HG02642 (cell line): ENCODE data around the gene SF3B6.
A peak's percentile ranks its signal among the peaks of the same experiment; 100 is the strongest.
"Not testable (repeated sequence)": the region's sequence is repeated elsewhere in the genome, so short reads cannot be mapped to it uniquely, and the experiment has no call there.

Experiments used
- ATAC-seq: cut with Tn5 transposase; IDR thresholded peaks from one replicate; pipeline ENCODE4 v1.9.1; 2021; ENCODE audit warnings: mild to moderate bottlenecking; ENCODE audit not compliant: unreplicated experiment, poor library complexity

SF3B6 gene

DNA sequence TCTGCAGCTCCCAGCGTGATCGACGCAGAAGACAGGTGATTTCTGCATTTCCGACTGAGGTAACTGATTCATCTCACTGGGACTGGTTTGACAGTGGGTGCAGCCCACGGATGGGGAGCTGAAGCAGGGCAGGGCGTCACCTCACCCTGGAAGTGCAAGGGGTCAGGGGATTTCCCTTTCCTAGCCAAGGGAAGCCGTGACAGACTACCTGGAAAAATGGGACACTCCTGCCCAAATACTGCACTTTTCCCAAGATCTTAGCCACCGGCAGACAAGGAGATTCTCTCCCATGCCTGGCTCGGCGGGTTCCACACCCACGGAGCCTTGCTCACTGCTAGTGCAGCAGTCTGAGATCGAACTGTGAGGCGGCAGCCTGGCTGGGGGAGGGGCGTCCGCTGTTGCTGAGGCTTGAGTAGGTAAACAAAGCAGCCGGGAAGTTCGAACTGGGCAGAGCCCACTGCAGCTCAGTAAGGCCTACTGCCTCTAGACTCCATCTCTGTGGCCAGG is 19.1 kb upstream of the SF3B6 start:
- ATAC-seq: not testable (repeated sequence)

DNA sequence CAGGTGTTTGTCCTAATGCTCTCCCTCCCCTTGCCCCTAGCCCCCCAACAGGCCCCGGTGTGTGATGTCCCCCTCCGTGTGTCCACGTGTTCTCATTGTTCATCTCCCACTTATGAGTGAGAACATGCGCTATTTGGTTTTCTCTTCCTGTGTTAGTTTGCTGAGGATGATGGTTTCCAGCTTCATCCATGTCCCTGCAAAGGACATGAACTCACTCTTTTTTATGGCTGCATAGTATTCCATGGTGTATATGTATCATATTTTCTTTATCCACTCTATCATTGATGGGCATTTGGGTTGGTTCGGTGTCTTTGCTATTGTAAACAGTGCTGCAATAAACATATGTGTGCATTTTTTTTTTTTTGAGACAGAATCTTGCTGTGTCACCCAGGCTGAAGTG is 17.1 kb upstream of the SF3B6 start:
- ATAC-seq: not testable (repeated sequence)

DNA sequence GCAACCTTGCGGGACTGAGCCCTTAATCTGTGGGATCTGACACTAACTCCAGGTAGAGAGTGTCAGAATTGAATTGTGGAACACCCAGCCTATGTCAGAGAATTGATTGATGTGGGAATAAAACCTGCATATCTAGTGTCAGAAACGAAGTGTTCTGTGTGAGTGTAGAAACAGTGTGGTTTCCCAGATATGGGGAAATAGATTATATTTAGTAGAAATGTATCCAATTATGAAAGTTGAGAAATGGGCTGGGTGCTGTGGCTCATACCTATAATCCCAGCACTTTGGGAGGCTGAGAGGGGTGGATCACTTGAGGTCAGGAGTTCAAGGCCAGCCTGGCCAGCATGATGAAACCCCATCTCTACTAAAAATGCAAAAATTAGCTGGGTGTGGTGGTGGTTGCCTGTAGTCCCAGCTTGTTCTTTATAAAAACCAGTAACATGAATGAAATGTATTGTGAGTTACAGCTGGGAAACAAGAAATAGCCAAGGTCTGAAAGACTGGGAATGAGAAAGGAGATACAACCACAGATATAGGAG is 12.8 kb upstream of the SF3B6 start:
- no peak for ATAC-seq

DNA sequence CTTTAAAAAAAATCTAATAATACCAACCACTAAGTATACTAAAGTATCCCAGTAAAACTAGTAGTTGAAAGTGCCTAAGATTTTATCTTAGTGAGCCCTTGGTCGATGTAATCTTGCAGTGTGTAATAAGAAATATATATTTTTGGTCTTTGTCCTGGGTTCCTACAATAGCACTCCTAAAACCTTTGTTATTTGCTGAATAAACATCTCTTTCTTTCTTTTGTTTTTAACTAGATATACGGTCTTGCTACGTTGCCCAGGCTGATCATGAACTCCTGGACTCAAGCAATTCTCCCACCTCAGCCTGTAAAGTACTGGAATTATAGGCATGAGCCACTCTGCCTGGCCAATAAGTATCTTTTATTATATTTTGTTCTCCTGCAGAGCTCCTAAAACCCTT is 10.9 kb upstream of the SF3B6 start:
- ATAC-seq: no peak

DNA sequence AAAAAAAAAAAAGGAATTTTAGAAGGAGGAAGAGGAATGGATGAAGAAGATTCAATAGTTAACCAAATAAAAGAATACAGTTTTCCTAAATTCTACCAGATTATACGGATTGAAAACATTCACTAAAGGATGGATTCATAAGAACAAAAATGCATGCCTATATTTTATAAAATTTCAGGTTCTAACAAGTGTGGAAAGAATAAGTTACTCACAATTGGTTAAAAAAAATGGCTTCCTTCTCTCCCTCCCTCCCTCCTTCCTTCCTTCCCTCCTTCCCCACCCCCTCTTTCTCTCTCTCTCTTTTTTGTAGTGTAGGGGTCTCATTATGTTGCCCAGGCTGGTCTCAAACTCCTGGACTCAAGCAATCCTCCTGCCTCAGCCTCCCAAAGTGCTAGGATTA is 10.1 kb upstream of the SF3B6 start:
- ATAC-seq: no peak

DNA sequence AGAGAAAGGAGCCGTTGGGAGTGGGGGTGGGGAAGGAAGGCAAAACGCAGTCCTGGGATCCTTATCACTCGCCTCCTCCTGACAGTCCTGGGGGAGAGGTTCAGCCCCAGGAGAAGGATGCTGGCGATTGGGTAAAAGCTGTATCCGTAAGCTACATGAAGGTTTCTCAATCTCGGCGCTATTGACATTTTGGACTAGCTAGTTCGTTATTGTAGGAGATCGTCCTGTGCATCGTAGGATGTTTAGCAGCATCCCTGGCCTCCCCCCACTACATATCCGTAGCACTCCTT is 9.0 kb upstream of the SF3B6 start:
- no peak for ATAC-seq

DNA sequence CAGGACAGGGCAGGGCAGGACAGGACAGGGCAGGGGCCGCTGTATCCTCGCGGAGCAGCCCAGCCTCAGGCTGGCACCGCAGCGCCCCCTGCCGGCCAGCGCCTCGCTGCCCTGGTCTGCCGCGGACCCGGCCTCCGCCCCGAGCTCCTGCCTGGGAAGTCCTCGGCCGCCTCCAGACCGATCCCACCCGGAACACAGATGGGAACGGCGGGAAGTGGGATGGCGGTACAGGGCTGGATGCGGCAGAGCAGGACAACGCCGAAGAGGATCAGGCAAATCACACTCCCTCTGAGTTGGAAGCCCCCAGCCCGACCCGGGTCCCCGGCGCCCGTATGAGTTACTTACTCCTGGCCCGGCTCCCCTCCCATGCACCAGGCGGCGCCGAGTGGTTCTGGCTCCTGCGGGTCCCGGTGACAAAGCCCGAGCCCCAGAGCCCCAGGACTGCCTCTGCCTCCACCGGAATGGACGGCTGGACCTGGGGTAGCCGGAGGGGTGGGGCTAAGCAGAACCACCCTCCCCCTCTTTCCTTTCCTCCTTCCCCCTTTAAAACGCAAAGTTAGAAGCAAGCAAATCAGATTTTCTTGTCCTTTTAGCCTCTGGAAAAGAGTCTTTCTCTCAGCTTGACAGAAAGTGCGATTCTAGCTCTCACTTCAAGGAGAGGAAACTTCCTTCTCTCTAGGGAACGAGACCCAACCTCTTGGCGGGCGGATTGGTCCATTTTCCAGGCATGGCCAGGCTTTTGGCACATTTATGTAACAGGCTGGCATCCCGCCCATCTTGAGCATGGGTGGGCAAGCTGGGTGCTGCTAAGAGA is 8.5 kb upstream of the SF3B6 start, which contains the start of gene TP53I3:
TP53I3 (minus strand) TSS at position 449 of the 814 bp plus-strand sequence. CDS start 508 bp downstream, outside the sequence.
- peak; percentile 87 for ATAC-seq

DNA sequence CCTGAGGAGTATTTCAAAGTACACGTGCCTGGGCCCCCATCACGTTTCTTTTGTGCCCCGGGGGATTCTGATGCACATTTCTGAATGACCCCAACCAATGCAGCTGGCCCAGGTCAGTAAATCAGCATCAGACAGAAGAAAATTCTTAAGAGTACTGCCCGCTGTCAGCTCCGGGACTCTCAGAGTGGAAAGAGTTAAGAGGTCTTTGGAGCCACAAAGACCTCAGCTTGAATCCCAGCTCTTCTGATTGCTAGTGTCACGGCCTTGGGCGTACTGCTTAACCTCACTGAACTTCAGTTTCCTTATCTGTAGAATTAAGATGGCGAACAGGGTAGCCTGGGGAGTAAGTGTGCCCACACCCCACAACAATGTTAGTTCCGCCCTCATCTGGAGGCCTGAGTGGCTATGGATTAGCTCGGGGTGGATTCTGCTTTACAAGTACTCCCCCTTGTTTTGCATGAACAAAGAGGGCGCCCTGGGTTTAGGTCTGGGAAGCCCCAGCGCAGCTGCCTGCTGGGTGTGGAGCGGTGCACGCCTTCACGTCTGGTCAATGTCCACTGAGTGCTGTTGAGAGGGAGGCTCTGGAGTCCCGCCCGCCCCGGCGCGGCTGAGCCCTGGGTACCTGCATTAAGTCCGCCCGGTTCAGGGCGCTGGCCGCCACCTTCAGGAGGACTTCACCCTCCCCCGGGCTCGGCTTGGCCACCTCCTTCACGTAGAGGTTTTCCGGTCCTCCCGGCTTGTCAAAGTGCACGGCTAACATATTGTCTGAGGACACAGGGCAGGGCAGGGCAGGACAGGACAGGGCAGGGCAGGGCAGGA is 7.7 kb upstream of the SF3B6 start:
- peak; percentile 76 for ATAC-seq

DNA sequence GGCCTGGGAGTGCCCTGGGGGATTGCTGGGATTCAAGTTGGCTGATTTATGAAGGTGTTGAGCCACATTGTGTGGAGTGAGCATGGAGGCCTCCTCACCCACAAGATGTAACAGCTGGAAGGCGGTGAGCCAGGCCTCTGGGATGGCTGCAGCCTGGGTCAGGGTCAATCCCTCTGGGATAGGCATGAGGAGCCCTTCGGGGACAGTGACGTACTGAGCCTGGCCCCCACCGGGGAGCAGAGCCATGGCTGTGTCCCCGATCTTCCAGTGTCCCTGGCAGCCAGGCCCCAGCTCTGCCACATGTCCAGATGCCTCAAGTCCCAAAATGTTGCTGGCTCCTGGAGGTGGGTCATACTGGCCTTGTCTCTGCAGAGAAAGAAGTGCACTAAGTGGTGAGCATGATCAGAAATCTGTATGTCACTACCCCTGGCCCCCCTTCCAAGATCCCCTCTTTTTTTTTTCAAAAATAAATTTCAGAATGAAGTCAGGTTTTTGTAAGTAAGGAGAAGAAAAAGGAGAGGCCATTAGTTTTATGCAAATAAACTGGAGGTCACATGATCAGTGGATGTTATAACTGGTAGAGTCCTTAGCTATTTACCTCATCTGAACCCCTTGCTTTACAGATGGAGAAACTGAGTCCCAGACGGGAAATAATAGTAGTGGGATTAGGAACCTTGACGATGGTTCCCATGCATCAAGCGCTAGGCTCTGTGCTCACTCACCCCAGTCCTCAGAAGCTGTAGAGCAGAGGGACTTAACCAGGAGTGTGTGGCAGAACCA is 6.9 kb upstream of the SF3B6 start:
- no peak for ATAC-seq

DNA sequence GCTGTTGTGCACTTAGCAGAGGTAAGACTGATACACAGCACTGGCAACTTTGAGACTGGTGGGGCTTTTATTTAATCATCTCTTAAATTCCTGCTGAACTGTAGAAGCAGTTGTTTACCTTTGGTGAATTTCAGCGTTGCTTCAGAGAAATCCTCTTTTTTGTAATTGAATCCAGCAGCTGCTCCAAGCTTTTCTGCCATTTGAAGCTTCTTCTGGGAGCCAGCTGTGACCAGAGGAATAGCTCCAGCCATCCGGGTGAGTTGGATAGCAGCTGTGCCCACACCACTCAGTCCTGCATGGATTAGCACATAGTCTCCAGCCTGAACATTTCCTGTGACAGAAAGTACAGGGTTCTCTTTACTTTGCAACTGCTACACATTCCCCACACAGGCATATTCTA is 4.6 kb upstream of the SF3B6 start:
- ATAC-seq: no peak

DNA sequence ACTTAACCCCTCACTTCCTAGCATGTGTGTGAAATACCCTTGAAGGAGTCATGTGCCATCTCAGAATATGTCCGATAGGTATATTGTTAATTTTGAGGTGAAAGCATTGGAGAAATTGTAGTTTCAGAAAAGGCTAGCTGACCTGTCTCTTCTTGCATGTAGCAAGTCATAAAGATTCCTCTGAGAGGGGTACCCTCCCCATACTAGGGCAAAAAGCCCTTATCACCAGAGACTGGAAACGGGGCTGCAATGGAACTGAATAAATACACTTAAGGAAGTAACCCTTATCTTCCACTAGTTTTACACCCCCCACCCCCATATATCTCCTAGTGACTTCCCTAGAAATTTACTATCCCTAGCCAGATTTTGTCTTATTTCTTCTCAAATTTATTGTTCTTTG is 1.8 kb upstream of the SF3B6 start:
- ATAC-seq: no peak

DNA sequence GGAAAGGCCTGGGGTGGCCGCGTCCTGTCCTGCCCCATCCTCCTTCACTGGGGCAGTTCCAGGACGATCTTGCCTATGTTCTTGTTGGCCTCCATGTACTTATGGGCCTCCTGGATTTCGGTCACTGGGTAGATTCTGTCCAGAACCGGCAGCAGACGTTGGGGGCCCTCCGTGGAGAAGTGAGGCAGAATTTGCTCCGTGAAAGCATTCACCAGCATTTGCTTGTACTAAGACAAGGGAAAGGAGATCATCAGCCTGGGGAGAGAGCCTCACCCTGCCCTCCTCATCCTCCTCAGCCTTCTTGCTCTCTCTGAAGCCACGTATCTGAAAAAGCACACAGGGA is 1.4 kb upstream of the SF3B6 start:
- ATAC-seq: no peak

DNA sequence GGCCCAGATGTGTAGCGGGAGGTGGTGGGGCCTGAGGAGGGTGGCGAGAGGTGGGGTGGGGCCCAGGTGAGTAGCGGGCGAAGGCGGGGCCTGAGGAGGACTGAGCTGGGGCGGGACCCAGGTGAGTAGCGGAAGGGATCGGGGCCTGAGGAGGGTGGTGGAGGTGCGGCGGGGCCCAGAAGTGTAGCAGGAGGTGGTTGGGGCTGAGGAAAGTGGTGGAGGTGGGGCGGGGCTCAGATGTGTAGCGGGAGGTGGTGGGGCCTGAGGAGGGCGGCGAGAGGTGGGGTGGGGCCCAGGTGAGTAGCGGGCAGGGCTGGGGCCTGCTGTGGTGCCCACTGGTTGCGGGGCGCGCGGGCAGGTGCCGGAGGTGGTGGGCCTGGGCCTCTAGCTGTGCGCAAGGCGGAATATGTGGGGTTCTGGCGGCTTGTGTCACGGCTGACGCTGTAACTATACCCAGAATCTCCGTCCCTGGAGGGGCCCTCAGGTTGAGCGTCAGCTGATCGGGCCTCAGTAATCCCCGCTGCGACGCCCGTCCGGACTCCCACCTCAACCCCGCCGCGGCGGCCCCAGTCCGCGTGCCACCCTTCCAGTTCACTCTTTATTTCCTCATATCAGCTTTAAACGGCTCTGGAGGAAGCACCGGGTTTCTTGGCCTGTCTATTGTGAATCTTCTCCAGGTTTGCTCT is 866 bp upstream of the SF3B6 start:
- peak; percentile 14 for ATAC-seq

DNA sequence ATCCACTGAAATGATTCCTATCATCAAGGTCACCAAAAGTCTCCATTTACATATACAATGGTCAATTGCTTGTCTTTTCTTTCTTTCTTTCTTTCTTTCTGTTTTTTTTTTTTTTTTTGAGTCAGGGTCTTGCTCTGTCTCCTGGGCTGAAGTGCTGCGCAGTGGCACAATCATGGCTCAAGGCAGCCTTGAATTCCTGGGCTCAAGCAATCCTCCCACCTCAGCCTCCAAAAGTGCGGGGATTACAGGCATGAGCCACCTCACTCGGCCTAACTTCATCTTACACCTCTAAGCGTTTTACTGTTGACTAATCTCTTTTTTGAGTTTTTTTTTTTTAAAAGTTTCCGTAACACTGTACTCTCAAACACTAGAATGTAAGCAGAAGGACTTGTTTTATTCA is 867 bp downstream of the SF3B6 start:
- ATAC-seq: no peak

DNA sequence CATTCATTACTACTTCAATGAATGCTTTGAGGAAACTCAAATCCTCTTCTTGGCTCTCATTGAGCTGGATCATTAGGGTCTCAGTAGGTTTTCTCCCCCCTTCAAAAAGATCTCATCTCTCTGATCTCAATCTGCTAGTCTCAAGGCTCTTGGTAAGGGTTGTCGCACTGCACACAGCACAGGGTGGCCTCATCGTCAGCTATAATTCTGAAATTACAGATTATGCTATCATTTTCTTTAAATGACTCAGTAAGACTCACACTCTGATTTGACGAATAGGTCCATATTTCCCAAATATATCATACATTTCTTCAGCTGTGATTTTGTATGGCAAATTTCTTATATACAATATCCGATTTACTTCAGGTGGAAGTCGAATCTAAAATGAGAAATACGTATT is 2.3 kb downstream of the SF3B6 start:
- no peak for ATAC-seq

DNA sequence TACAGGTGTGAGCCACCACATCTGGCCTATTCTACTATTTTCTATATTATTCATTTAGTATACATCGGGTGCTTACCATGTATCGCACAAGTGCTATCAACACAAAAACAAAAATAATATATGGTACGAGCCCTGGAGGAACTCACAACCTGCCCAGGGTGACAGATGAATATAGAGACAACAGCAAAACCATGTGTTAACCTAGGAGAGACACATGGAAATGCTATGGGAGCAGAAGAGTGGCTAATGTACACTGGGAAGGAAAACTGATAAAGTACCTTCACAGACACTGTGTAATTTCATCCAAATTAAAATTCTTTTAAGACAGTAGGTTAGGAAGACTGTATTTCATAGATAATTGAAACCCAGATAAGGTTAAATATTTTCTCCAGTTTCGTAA is 3.9 kb downstream of the SF3B6 start:
- ATAC-seq: no peak

DNA sequence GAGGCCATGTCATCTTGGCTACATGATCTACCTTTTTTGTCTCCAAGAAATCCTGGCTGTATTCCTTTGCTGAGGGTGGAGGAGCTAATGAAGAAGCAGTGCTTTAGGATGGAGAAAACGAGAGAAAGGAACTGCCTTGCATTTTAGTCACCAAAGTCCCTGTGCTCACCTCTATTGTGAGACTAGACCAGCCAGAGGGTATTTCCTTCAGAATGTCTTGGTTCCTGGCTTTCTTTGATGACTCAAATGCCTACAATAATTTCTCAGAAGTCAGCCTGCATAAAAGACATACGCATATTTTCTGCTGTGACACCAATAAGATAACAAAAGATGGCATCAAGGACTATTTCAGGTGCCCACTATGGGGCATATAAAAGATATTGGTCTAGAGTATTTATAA is 10.8 kb downstream of the SF3B6 start:
- ATAC-seq: no peak

DNA sequence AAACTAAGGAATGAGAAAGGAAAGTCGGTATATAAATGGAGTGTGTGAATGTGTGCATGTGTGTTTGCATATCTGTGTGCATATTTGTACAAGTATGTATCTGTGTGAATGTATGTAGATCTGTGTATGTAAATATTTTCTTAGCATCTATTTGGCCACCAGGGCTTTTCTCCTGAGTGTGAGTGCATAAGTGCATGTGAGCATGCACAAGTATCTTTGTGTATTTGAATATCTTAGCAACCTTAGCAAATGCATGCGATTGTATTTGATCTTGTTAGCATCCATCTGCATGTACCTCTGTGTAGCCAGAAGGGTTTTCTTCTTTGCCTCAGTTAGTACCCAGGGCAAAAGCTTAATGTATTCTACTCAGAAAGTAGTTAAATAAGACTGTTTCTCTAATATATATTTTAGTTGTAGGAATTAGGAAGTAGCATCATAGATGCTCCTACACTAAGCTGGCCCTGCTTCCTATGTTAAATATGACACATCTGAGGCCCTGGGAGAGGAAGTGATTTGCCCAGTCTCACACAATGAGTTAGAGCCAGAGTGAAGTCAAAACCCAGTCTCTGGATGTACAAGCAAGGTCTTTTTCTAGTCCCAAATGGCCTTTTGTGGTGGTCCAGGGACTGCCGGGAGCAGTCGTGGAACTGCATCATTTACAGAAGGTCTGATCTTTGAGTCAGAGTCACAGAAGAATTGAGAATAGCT is 17.4 kb downstream of the SF3B6 start:
- ATAC-seq: no peak

DNA sequence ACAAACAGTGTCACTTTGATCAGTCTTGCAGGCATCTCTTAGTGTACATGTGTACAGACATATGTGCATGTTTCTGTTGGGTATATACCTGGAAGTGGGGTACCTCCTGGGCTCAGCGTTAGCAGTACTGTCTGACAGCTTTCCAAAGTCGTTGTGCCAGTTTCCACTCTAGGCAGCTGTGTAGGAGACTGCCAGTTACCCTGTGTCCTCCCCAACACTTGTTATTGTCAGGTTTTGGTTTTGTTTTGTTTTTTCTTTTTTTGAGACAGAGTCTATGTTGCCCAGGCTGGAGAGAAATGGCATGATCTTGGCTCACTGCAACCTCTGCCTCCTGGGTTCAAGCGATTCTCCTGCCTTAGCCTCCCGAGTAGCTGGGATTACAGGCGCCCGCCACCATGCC is 20.4 kb downstream of the SF3B6 start:
- ATAC-seq: no peak
